ENCODE measurements around the gene GNAL.

Gene GNAL

DNA sequence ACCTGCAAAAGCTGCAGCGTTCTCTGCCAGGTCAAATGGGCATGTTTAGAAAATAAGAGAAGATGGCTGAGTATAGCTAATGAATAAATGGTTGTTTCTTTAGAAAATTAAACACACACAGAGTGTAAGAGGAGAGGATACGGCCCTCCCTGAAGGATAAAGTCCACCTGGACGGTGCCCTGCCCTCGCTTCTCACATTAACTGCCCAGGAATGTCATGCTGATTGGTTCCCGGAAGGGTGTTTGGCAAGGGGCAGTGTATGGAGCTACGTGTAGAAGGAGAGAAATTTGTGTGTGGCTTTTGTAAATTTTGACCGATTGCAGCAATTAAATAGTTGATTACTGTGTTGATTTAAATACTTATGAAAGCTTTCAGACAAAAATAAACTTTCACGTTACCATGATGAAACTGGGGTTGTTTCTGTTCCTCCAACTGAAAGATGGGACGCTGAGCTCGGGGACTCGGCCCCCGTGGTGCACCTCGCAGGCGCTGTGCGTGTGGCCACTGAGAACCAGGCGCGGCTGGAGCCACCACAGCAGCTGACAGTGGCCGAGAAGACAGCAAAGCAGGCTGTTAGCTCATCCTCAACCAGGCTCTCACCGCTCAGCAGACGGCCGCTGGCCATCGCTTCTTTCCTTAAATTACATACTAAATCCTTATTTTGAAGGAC is 196.3 kb downstream of the GNAL start:
- no peaks in the 10 kb centered on the region for H3K4me1 ChIP-seq (ENCODE audit: low read depth, poor library complexity, severe bottlenecking)
- no peak overlapping the region for H3K9ac ChIP-seq
- no peak overlapping the region for H3K27ac ChIP-seq
- H3K4me3 ChIP-seq (IDR thresholded peaks at IDR 0.05; ENCODE audit: insufficient read depth, low read depth, low read length), result no peak overlapping the region
- H4K20me1 ChIP-seq (ENCODE audit: insufficient read depth), result no peaks in the 10 kb centered on the region
- H3K27me3 ChIP-seq (ENCODE audit: insufficient read depth, low read depth), result no peaks in the 10 kb centered on the region
- no peaks in the 10 kb centered on the region for H3K79me2 ChIP-seq (ENCODE audit: insufficient read depth, low read depth)
- H3K36me3 ChIP-seq (ENCODE audit: insufficient read depth), result no peaks in the 10 kb centered on the region
- no peak overlapping the region for H2AFZ ChIP-seq (ENCODE audit: low read depth)
- no peak overlapping the region for H3K4me2 ChIP-seq
- no peak for TF ChIP-seq CTCF (conservative IDR thresholded peaks at IDR 0.05; ENCODE audit: low read depth, low read length)

GRCh38 chr18:11886577-11887110 is 197.6 kb downstream of the GNAL start:
- TF ChIP-seq CTCF (conservative IDR thresholded peaks at IDR 0.05; ENCODE audit: low read depth, low read length), result no peak
- Histone ChIP-seq H3K4me3 (IDR thresholded peaks at IDR 0.05; ENCODE audit: insufficient read depth, low read depth, low read length) (no peak overlapping the region), H3K36me3 (ENCODE audit: insufficient read depth) (no peaks in the 10 kb centered on the region), H3K4me2 (no peak overlapping the region), H2AFZ (ENCODE audit: low read depth) (no peak overlapping the region), H3K27me3 (ENCODE audit: insufficient read depth, low read depth) (no peaks in the 10 kb centered on the region), H3K4me1 (ENCODE audit: low read depth, poor library complexity, severe bottlenecking) (no peaks in the 10 kb centered on the region), H3K9ac (no peak overlapping the region), H4K20me1 (ENCODE audit: insufficient read depth) (no peaks in the 10 kb centered on the region), H3K79me2 (ENCODE audit: insufficient read depth, low read depth) (no peaks in the 10 kb centered on the region), H3K27ac (no peak overlapping the region)

DNA sequence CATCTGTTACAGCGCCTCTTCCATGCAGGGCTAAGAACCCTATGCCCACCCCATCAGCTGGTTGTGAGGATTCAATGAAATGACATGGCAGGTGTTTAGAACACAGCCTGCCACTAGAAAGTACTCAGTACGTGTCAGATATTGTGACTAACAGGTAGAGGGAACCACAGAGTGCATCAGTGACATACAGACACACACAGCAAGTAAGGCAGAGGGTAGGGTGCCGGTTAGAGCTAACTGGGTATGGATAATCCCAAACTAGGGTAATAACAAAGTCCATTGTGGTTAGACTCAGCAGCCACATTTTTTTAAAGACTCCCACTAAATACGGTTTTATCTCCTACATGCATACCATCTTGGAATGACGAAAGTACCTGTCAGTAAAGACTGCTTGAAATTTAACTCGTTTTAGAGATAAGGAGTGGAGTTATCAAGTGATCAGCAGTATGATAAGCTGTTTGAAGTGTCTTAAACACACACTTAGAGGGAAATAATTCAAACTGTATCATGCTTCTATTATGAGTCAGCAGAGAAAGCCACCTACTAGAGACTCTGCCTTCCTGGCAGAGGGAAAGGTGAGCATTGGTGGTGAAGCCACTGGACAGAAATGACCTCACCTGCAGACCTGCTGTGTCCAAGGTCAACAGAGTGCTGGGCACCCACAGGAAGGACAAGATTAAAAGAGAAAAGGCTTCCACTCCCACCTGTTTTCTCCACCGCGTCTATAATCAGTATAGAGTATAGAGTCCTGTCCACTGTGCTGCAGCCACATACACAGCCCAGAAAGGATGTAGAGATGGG is 198.5 kb downstream of the GNAL start:
- Histone ChIP-seq H4K20me1 (ENCODE audit: insufficient read depth) (no peaks in the 10 kb centered on the region), H3K4me2 (no peak overlapping the region), H3K4me1 (ENCODE audit: low read depth, poor library complexity, severe bottlenecking) (no peaks in the 10 kb centered on the region), H3K9ac (no peak overlapping the region), H3K79me2 (ENCODE audit: insufficient read depth, low read depth) (no peaks in the 10 kb centered on the region), H3K27me3 (ENCODE audit: insufficient read depth, low read depth) (no peaks in the 10 kb centered on the region), H3K27ac (no peak overlapping the region), H3K4me3 (IDR thresholded peaks at IDR 0.05; ENCODE audit: insufficient read depth, low read depth, low read length) (no peak overlapping the region), H3K36me3 (ENCODE audit: insufficient read depth) (no peaks in the 10 kb centered on the region), H2AFZ (ENCODE audit: low read depth) (no peak overlapping the region)
- TF ChIP-seq CTCF (conservative IDR thresholded peaks at IDR 0.05; ENCODE audit: low read depth, low read length), result no peak

DNA sequence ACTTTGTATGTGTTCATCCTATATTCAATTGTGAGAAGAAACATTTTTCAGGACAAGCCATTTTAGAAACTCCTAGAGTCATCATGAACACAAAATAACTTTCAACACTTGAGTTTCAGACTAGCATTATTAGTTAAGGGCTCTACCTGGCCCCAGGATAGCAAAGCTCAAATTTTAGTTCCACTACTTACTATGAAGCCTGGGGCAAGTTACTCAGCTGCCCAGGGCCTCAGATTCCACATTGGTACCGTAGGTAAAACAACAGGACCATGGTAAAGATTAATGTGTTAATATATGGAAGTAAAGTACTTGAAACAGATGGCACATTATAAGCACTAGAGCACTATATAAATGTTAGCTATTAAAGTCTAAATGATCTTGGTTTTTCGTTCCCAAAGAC is 199.7 kb downstream of the GNAL start:
- H3K4me2 ChIP-seq, result no peak overlapping the region
- no peaks in the 10 kb centered on the region for H3K79me2 ChIP-seq (ENCODE audit: insufficient read depth, low read depth)
- no peak overlapping the region for H3K4me3 ChIP-seq (IDR thresholded peaks at IDR 0.05; ENCODE audit: insufficient read depth, low read depth, low read length)
- no peak overlapping the region for H2AFZ ChIP-seq (ENCODE audit: low read depth)
- no peaks in the 10 kb centered on the region for H3K36me3 ChIP-seq (ENCODE audit: insufficient read depth)
- H3K4me1 ChIP-seq (ENCODE audit: low read depth, poor library complexity, severe bottlenecking), result no peaks in the 10 kb centered on the region
- no peak for TF ChIP-seq CTCF (conservative IDR thresholded peaks at IDR 0.05; ENCODE audit: low read depth, low read length)
- H4K20me1 ChIP-seq (ENCODE audit: insufficient read depth), result no peaks in the 10 kb centered on the region
- H3K27me3 ChIP-seq (ENCODE audit: insufficient read depth, low read depth), result no peaks in the 10 kb centered on the region
- H3K9ac ChIP-seq, result no peak overlapping the region
- no peak overlapping the region for H3K27ac ChIP-seq
